Small intestine (tissue), 7 donors: ENCODE data around the gene OBSCN. TPM values are rescaled to one million over a fixed set of nuclear protein-coding genes. Genes with fewer than 3 reads are reported as not detected.

Experiments used
- DNase-seq, 2 donors: peaks; one replicate each; pipeline versions ENCODE4 v3.0.0 to v3.0.0-alpha.2; 2013
- FAIRE-seq: peaks from 2 replicates; lab custom pipeline; 2012; peaks lifted over from hg19 to GRCh38; lab: Jason Lieb, UNC
- H3K27ac ChIP-seq, 3 donors: one replicate each; pipeline ENCODE4 v1.5.1; 2013; ENCODE audit warnings: low read length in 2 of 3, mild to moderate bottlenecking in 2 of 3, control low read depth in 1 of 3, inconsistent platforms in 1 of 3, low read depth in 1 of 3, moderate library complexity in 1 of 3
- H3K27me3 ChIP-seq, 3 donors: one replicate each; pipeline ENCODE4 v1.6.1; 2013; ENCODE audit warnings: low read length in 3 of 3, inconsistent platforms in 1 of 3; ENCODE audit not compliant: control insufficient read depth in 3 of 3, insufficient read depth in 3 of 3
- H3K36me3 ChIP-seq, 3 donors: one replicate each; pipeline ENCODE4 v1.6.1; 2013; ENCODE audit warnings: low read length in 3 of 3, inconsistent platforms in 1 of 3, low read depth in 1 of 3, mild to moderate bottlenecking in 1 of 3, moderate library complexity in 1 of 3; ENCODE audit not compliant: control insufficient read depth in 3 of 3, insufficient read depth in 2 of 3
- H3K4me1 ChIP-seq, 3 donors: one replicate each; pipeline ENCODE4 v1.6.1; 2013; ENCODE audit warnings: low read length in 2 of 3, inconsistent platforms in 1 of 3, low read depth in 1 of 3, mild to moderate bottlenecking in 1 of 3, moderate library complexity in 1 of 3; ENCODE audit not compliant: control insufficient read depth in 3 of 3, insufficient read depth in 2 of 3
- H3K4me3 ChIP-seq, 3 donors: one replicate each; pipeline ENCODE4 v1.5.1; 2013; ENCODE audit warnings: low read length in 3 of 3, control low read depth in 1 of 3, inconsistent platforms in 1 of 3, low read depth in 1 of 3, mild to moderate bottlenecking in 1 of 3, moderate library complexity in 1 of 3
- H3K9me3 ChIP-seq, 2 donors: one replicate each; pipeline ENCODE4 v1.6.1; 2013; ENCODE audit warnings: low read depth in 1 of 2, low read length in 1 of 2; ENCODE audit not compliant: control insufficient read depth in 2 of 2, insufficient read depth in 1 of 2
- WGBS, 3 donors: extraction: QIAGEN DNeasy Blood & Tissue Kit; methylation state at CpG; one replicate each; pipeline ENCODE4 v1.1.7; 2013; 5-methylcytosine and 5-hydroxymethylcytosine counted together
- polyA plus RNA-seq, 4 donors: library from polyadenylated mRNA; stranded (reverse) in 3 of 4; unstranded in 1 of 4; fragments of 200-250 nt in 3 of 4; fragments of 120-200 nt in 1 of 4; gene quantifications; one replicate each; pipeline versions ENCODE4 v1.2.1 to v1.2.3, GENCODE V29; 2013
- donor health status: healthy with polysubstance abuse.
- donor health status: control.
- donor health status: control.
- donor health status: Bipolar disorder and iron deficiency.
- donor health status: healthy.

OBSCN gene
- polyA plus RNA-seq, 4 donors, result 3.6 to 36.2 (median 5.7) TPM

DNA sequence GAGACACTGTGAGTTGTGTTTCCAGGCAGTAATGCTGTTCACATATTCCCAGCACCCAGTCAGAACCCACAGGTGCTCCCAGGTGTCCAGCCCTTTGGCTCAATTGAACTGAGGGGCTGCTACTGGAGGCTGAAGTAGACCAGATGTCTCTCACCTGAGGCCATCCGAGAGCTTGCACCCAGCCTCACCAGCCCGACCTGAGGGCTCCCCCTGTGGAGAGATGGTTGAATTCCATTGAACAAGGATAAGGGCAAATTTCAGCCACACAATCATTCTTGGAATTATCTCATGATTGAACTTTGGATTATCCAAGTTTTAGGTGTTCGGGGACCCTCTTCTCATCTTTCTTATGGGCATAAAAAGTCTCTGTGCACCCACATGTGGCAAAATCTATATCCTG is 52.1 kb downstream of the OBSCN start:
- Histone ChIP-seq H3K4me3 (no peak overlapping the region), H3K27ac (no peak overlapping the region), H3K9me3 (peaks cover 0 to 20% of the 10 kb centered on the region in 2 donors), H3K4me1 (no peaks in the 10 kb centered on the region), H3K36me3 (peaks cover 0 to 46% (median 0%) of the 10 kb centered on the region in 3 donors), H3K27me3 (no peaks in the 10 kb centered on the region)
- DNase-seq (no peak), FAIRE-seq (no peak)
- WGBS, 3 donors, result 57 to 72% (median 67%) methylated on average over 3 of the region's 3 CpGs

DNA sequence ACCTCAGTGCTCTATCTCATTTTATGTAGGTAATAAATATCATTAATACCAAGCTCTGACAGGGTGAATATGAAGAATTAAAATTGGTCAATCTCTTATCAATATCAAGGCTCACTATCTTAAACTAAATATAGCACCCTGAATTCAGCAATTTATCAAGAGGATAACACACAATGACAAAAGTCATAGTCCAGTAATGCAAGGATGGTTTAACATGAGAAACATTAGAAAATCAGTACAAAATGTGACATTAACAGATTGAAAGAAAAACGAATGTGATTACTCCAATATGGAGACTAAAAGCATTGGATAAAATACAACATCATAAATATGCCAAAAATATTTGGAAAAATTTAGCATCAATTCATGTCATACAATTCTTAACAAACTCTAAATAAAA is 53.9 kb downstream of the OBSCN start:
- no peaks in the 10 kb centered on the region for H3K27me3 ChIP-seq
- H3K9me3 ChIP-seq, result peaks cover 0 to 20% of the 10 kb centered on the region in 2 donors
- H3K27ac ChIP-seq, result no peak overlapping the region
- H3K4me3 ChIP-seq, result no peak overlapping the region
- peaks cover 0 to 38% (median 0%) of the 10 kb centered on the region in 3 donors for H3K36me3 ChIP-seq
- DNase-seq (no peak), FAIRE-seq (no peak)
- WGBS, 3 donors, result 74 to 87% (median 79%) methylated on average over 1 of the region's 1 CpG
- no peaks in the 10 kb centered on the region for H3K4me1 ChIP-seq

DNA sequence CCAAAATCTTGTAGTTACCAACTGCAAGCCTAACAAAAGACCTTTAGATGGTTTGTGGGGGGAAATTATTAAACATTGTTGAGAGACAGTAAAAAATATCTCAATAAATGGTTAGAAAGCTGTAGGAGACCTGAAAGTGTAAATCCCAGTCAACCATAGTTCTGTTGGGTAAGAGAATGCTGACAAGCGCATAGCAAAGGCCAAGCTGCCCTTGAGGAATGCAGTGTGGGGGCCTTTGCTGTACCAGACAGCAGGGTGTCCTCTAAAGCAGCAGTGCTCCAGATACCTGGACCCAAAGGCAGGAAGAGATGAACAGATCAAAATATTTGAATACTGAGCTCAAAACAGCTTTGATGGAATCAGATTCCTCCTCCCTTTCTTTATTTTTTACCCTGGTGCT is 54.6 kb downstream of the OBSCN start:
- H3K4me1 ChIP-seq, result no peaks in the 10 kb centered on the region
- FAIRE-seq, result no peak

DNA sequence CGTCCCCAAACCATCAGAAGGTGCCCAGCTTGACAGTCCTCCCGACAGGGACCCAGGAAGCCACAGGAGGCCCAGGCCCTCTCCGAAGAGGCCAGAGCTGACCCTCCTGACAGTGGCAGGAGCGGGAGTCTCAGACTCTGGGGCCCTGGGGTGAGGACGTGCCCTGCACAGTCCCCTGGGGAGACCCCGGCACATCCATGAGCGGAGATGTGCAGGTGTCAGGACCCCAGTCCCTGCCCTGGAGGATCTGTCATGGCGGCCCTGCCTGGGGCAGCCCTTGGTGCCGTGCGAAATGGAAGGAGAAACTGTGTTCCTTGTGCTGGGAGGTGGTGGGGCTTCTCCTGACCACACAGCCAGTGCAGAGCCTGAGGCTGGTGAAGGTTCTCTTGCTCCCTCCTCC is 55.8 kb downstream of the OBSCN start:
- Histone ChIP-seq H3K9me3 (peaks cover 0 to 15% of the 10 kb centered on the region in 2 donors), H3K4me1 (no peaks in the 10 kb centered on the region), H3K36me3 (peaks cover 0 to 33% (median 0%) of the 10 kb centered on the region in 3 donors), H3K4me3 (no peak overlapping the region), H3K27me3 (no peaks in the 10 kb centered on the region), H3K27ac (no peak overlapping the region)
- DNase-seq (no peak), FAIRE-seq (no peak)
- 88 to 94% (median 93%) methylated on average over 10 of the region's 10 CpGs for WGBS, 3 donors

More for the DNA sequence above, 54.6 kb downstream of the OBSCN start:
- no peak for DNase-seq
- no peaks in the 10 kb centered on the region for H3K27me3 ChIP-seq
- peaks cover 0 to 32% (median 0%) of the 10 kb centered on the region in 3 donors for H3K36me3 ChIP-seq
- H3K9me3 ChIP-seq, result peaks cover 0 to 20% of the 10 kb centered on the region in 2 donors
- 94 to 96% (median 96%) methylated on average over 1 of the region's 1 CpG for WGBS, 3 donors
- no peak overlapping the region for H3K27ac ChIP-seq
- H3K4me3 ChIP-seq, result no peak overlapping the region

DNA sequence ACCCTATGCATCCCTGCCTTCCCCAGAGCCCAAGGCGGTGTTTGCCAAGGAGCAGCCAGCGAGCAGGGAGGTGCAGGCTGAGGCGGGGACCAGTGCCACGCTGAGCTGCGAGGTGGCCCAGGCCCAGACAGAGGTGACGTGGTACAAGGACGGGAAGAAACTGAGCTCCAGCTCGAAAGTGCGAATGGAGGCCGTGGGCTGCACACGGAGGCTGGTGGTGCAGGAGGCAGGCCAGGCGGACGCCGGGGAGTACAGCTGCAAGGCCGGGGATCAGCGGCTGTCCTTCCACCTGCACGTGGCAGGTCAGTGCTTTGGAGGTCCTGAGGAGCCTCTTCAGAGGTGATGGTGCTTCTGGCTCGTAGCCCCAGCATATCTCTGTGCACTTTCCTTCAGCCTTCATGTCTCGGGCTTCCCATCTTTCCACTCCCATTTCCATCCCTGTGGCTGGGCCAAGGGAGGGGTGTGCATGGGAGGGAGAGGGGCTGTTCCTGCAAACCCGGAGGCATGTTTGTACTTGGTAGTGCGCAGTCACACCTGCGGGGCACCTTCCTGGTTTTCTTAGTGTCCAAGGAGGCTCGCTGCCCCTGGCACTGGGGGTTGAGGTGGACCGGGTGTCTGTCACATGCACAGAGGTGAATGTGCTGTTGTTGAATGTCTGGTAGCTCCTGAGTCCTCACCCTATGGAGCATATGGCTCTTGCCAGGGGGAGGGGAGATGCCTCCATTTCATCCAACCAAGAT is 56.4 kb downstream of the OBSCN start:
- Histone ChIP-seq H3K27ac (no peak overlapping the region), H3K4me1 (no peaks in the 10 kb centered on the region), H3K27me3 (no peaks in the 10 kb centered on the region), H3K36me3 (peaks cover 0 to 34% (median 0%) of the 10 kb centered on the region in 3 donors), H3K4me3 (no peak overlapping the region), H3K9me3 (peaks cover 0 to 12% of the 10 kb centered on the region in 2 donors)
- no peak for FAIRE-seq
- 93 to 95% (median 93%) methylated on average over 24 of the region's 24 CpGs for WGBS, 3 donors
- DNase-seq, result no peak

GRCh38 chr1:228265167-228265566 is 57.3 kb downstream of the OBSCN start:
- Histone ChIP-seq H3K27me3 (no peaks in the 10 kb centered on the region), H3K4me1 (no peaks in the 10 kb centered on the region), H3K27ac (no peak overlapping the region), H3K9me3 (peaks cover 0 to 5% of the 10 kb centered on the region in 2 donors), H3K4me3 (no peak overlapping the region), H3K36me3 (peaks cover 0 to 26% (median 0%) of the 10 kb centered on the region in 3 donors)
- FAIRE-seq (no peak), DNase-seq (no peak)

DNA sequence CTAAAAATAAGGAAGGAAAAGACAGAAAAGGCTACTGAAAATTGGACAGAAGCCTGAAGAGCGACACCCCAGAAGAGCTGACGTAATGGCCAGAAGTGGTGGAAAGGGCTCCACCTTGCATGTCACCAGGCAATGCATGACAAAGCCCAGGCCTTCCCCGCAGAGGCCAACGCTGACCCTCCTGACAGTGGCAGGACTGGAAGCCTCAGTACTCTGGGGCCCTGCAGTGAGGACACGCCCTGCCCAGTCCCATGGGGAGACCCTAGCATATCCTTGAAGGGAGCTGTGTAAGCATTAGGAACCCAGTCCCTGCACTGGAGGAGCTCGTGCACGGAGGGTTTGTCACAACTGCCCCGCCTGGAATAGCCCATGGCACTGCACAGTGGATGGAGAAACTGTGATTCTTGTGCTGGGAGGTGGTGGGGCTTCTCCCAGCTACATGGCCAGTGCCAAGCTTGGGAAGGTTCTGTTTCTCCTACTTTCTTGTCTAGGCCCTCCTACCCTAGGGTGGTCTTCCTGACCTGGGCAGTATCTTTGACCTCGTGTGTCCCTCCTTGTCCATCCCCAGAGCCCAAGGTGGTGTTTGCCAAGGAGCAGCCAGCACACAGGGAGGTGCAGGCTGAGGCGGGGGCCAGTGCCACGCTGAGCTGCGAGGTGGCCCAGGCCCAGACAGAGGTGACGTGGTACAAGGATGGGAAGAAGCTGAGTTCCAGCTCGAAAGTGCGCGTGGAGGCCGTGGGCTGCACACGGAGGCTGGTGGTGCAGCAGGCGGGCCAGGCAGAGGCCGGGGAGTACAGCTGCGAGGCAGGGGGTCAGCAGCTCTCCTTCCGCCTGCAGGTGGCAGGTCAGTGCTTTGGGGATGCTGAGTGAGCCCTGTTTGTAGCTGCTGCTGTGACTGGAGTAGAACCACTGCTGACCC is 60.4 kb downstream of the OBSCN start:
- H3K27me3 ChIP-seq, result no peaks in the 10 kb centered on the region
- H3K4me1 ChIP-seq, result no peaks in the 10 kb centered on the region
- no peaks in the 10 kb centered on the region for H3K9me3 ChIP-seq
- no peak overlapping the region for H3K4me3 ChIP-seq
- DNase-seq, result no peak
- peaks cover 0 to 29% (median 0%) of the 10 kb centered on the region in 3 donors for H3K36me3 ChIP-seq
- FAIRE-seq, result no peak
- H3K27ac ChIP-seq, result no peak overlapping the region
- WGBS, 3 donors, result 91 to 94% (median 92%) methylated on average over 22 of the region's 22 CpGs

DNA sequence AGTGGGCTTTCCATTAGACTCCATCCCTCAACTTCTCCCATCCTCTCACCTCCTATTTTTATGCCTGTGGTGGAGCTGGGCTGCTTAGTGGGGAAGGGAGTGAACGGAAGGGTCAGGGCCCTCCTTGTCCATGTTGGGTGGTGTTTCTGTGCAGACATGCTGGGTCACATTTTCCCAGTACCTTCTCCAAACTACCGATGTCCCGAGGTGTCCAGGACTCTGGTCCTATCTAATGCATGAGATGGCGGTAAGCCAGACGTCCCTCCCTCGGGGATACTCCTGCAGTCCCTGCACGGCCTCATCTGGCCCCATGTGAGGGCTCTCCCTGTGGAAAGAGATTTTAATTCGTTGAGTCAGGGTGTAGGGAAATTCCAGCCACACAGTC is 61.0 kb downstream of the OBSCN start:
- 86 to 91% (median 88%) methylated on average over 8 of the region's 8 CpGs for WGBS, 3 donors

More for the DNA sequence above, 61.0 kb downstream of the OBSCN start:
- Histone ChIP-seq H3K9me3 (no peaks in the 10 kb centered on the region), H3K4me3 (no peak overlapping the region), H3K27me3 (no peaks in the 10 kb centered on the region), H3K4me1 (no peaks in the 10 kb centered on the region), H3K27ac (no peak overlapping the region), H3K36me3 (peaks cover 0 to 31% (median 0%) of the 10 kb centered on the region in 3 donors)
- DNase-seq (no peak), FAIRE-seq (no peak)
